Caki2 (cell line): ENCODE data around the gene ARHGAP29. TPM values are rescaled to one million over a fixed set of nuclear protein-coding genes. Genes with fewer than 3 reads are reported as not detected.
"Not testable (repeated sequence)": the region's sequence is repeated elsewhere in the genome, so short reads cannot be mapped to it uniquely, and the experiment has no call there.

Source experiments
- DNase-seq: peaks from one replicate; pipeline ENCODE4 v3.0.0-alpha.2; 2015; ENCODE audit warnings: low read depth
- in situ Hi-C: cut with HindIII; loops from 2 replicates; pipeline ENCODE4 v1.10.0; 2016; ENCODE audit warnings: low sequenced_read_pairs, low pct_unique_long_range_greater_than_20kb, mixed read lengths
- total RNA-seq: library from RNA; depleted of rRNA; stranded (reverse); fragments of >200 nt; shearing (Covaris generic); gene quantifications from 2 replicates; pipeline ENCODE4 v1.2.3, GENCODE V29; 2014; ENCODE audit warnings: low replicate concordance

ARHGAP29 gene
- total RNA-seq, 1 experiment from 2014 or later: 31.9 TPM

DNA sequence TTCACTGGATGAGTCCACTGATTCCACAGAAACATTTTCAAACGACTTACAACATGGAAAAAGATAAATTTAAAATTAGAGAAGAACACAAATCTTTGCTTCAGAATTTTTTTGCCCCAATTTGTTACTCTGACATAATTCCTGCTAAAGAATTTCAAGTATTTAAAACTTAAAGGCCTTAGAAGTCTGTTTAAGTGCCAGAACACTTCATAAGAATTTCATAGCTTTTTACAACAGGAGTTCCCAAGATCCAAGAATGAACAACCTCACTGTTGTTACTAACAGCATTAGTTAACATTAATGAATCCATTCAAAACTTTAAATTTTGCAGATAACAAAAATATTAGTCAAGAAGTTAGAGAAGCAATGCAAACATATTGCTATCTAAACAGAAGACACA, 31.7 kb downstream of the ARHGAP29 start:
- in situ Hi-C loops: no loop called here
- DNase-seq: no peak

DNA sequence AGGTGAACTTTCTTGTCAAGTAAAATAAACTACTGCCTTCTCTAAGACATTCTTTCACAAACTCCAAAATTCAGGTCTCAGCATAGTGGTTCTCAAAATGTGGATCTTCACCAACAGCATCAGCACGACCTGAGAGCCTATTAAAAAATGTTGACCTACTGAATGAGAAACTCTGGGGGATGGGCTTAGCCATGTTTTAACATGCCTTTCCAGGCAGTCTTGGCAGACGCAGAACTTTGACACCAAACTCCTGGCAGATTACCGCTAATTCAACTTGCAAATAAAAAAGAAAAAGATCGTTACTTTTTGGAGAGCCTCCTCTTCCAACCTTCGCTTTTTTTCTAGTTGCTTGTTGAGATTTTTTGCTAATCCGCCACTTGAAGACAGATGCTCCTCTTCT, 35.1 kb downstream of the ARHGAP29 start:
- DNase-seq: no peak

GRCh38 chr1:94199398-94199797, 38.0 kb downstream of the ARHGAP29 start:
- in situ Hi-C loops: no loop called here
- no peak for DNase-seq

More for the DNA sequence above, 35.1 kb downstream of the ARHGAP29 start:
- in situ Hi-C loops: no loop called here

GRCh38 chr1:94194079-94194865, 43.1 kb downstream of the ARHGAP29 start:
- no peak for DNase-seq
- in situ Hi-C loops: no loop called here

- DNase-seq: no peak
- in situ Hi-C loops: no loop called here
These were observed 44.3 kb downstream of the ARHGAP29 start for GRCh38 chr1:94193128-94193527.

DNA sequence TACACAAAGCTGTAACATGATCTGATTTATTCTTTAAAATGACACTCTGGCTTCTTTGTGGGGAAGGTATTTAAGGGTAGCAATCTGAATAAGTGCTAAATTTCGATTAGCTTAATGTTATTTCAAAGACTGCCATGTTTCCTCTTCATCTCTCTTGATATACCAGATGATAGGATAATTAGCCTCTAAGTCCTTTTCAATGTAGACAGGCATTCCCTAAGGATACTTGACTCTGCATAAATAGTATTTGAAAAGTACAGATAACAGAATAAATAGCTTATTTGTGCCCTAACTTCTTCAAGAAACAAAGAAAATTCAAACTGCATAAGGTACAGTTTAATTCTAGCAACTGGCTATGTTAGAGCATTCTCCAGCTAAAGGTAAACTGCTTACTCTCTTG, 46.2 kb downstream of the ARHGAP29 start:
- DNase-seq: no peak
- in situ Hi-C loops: no loop called here

DNA sequence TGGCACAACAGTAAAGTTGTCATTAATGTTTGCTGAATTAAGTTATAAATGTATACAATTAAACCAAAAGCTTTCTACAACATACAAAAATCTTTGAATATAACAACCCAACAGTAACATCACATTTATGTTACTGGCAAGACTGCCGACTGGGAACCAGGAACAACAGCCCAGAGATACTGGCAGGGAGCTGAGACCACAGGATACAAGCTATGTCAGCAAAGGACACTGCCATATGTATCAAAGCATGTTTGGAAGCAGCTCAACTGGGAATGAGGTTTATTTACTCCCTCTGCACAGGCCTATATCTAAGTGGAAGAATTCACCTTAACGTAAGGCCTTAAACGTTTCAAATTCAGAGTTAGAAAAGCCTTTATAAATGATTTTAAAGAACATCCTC, 50.4 kb downstream of the ARHGAP29 start:
- in situ Hi-C loops: no loop called here
- no peak for DNase-seq

- no peak for DNase-seq
- in situ Hi-C loops: no loop called here
These were observed 54.1 kb downstream of the ARHGAP29 start for GRCh38 chr1:94183197-94183815.

DNA sequence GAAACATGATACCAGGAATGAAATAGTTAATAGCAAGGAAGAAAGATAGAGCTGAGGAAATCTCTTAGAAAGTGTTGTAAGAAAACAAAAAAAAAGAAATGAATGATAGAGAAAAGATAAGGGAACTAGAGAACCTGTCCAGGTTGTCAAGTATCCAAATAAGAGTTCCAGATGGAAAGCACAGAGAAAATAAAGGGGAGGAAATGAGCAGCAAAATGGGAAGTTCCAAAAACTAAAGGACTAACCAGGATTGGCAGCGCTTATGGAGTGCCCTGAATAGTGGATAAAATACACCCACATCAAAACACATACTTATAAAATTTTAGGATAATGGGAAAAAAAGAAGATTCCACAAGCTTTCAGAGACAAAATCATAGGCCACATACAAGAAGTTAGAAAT, 55.2 kb downstream of the ARHGAP29 start:
- DNase-seq: no peak
- in situ Hi-C loops: no loop called here

DNA sequence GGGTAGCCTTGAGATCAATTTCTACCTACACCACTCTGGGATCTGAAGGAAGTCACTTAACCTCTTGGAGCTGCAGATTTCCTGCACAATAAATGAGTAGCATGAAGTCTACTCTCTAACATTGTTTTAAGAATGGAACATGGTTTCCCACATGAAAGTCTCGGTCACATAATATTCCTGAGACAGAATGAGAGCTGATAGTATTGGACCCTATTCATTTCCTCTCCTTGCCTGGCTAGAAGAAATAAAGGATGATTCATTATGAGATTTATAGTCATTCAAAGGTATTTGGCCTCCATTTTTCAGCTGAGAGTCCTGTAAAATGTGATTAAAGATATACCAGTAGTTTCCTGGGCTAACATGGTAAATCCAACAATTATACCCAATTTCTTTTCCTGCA, 56.7 kb downstream of the ARHGAP29 start:
- in situ Hi-C loops: no loop called here
- DNase-seq: no peak

GRCh38 chr1:94178901-94179300, 58.5 kb downstream of the ARHGAP29 start:
- in situ Hi-C loops: no loop called here
- DNase-seq: no peak

- no peak for DNase-seq
- in situ Hi-C loops: no loop called here
These were observed 68.3 kb downstream of the ARHGAP29 start for GRCh38 chr1:94169126-94169525.

- in situ Hi-C loops: no loop called here
- no peak for DNase-seq
These were observed 71.5 kb downstream of the ARHGAP29 start for GRCh38 chr1:94165843-94166242.

- in situ Hi-C loops, DNase-seq: not testable (repeated sequence)
These were observed 72.5 kb downstream of the ARHGAP29 start for GRCh38 chr1:94164885-94165284.

GRCh38 chr1:94164121-94164520, 73.3 kb downstream of the ARHGAP29 start:
- in situ Hi-C loops: not testable (repeated sequence)

DNA sequence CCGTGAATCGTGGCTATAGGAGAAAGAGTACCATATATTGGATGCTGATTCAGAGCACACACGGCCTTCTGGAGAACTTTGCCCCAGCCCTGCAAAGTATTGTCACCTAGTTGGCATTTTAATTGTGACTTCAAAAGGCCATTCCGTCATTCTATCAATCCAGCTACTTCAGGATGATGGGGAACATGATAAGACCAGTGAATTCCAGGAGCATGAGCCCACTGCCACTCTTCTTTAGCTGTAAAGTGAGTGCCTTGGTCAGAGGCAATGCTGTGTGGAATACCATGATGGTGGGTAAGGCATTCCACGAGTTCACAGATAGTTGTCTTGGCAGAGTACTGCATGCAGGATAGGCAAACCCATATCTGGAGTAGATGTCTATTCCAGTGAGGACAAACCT, 74.1 kb downstream of the ARHGAP29 start:
- in situ Hi-C loops, DNase-seq: not testable (repeated sequence)

More at GRCh38 chr1:94164121-94164520, 73.3 kb downstream of the ARHGAP29 start:
- DNase-seq: not testable (repeated sequence)

GRCh38 chr1:94160811-94161210, 76.6 kb downstream of the ARHGAP29 start:
- in situ Hi-C loops: no loop called here
- peak; percentile 54 for DNase-seq

DNA sequence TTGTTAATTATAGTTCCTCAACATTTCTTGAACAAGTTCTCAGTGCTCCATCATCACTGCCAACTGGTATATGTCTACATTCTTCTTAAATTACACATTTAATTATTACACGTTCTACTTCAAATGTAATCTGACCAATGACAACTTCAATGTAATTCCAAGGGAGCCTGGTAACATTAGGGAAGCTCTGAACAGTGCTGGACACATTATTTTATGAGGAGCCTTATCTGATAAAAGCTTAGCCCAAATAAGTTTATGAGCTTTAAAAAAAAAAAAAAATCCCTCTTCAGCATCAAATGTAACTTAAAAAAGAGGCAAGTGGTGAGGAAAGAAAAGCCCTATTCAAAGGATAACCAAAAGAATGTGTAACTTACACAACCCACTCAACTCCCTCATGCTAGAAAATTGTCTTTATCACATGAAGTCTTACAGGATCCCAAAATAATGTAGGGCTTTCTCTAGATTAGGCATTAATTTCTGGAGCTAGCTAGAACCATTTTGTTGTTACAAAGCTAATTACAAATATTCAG, 81.2 kb downstream of the ARHGAP29 start:
- in situ Hi-C loops: no loop called here
- DNase-seq: no peak

GRCh38 chr1:94154989-94155388, 82.4 kb downstream of the ARHGAP29 start:
- in situ Hi-C loops: no loop called here
- DNase-seq: no peak
